SK-N-SH treated with all-trans-retinoic acid at 6 μM for 48 hours (cell line): ENCODE data around the gene LRGUK.

Experiments used
- ARNTL ChIP-seq: fragments of 450-650 bp; formaldehyde crosslinking; IDR thresholded peaks from 2 replicates; pipeline ENCODE4 v1.5.0; 2020; ENCODE audit warnings: low read depth, mild to moderate bottlenecking, moderate library complexity, borderline replicate concordance
- BACH2 ChIP-seq: fragments of 250-450 bp; sonication (Bioruptor Pico); IDR thresholded peaks from 2 replicates; pipeline ENCODE4 v1.9.0; 2021; ENCODE audit warnings: mild to moderate bottlenecking, borderline replicate concordance
- CSRNP3 ChIP-seq: fragments of 250-450 bp; sonication (Bioruptor Pico); IDR thresholded peaks from 2 replicates; pipeline ENCODE4 v1.5.1; 2021; ENCODE audit warnings: mild to moderate bottlenecking, moderate library complexity
- RARB ChIP-seq: fragments of 250-450 bp; sonication (Bioruptor Pico); IDR thresholded peaks from 2 replicates; pipeline ENCODE4 v1.8.0; 2021; ENCODE audit warnings: mild to moderate bottlenecking, moderate library complexity

DNA sequence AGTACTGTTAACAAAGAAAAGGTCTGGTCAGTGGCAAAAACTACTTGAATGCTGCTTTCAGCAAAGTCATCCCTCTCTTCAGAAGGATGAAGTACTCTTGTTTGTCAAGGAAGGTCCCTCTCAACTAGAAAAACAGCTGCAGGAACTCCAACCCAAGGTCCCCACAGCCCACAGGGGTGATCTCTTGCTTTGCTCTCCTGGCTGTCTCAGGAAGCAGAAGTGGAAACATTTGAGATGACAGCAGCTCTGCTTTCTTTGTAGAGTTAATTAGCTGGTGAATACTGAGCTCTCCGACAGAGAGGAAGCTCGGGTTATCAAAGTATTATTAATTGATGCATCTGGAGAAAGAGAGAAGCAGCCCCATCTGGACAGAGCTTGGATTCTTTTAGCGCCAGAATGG lies 25.4 kb upstream of the LRGUK start:
- no peak for TF ChIP-seq CSRNP3 (CRISPR knock-in tag)
- TF ChIP-seq BACH2, result no peak
- TF ChIP-seq ARNTL (CRISPR knock-in tag), result no peak
- no peak for TF ChIP-seq RARB
